ENCODE data around the gene LPIN1.

Gene LPIN1

GRCh38 chr2:11786191-11786590 is 39.8 kb downstream of the LPIN1 start:
- no peak for DNase-seq

GRCh38 chr2:11786592-11786991 is 40.2 kb downstream of the LPIN1 start:
- DNase-seq = no peak

- DNase-seq = no peak
Measured at GRCh38 chr2:11787991-11788390, 41.6 kb downstream of the LPIN1 start.

DNA sequence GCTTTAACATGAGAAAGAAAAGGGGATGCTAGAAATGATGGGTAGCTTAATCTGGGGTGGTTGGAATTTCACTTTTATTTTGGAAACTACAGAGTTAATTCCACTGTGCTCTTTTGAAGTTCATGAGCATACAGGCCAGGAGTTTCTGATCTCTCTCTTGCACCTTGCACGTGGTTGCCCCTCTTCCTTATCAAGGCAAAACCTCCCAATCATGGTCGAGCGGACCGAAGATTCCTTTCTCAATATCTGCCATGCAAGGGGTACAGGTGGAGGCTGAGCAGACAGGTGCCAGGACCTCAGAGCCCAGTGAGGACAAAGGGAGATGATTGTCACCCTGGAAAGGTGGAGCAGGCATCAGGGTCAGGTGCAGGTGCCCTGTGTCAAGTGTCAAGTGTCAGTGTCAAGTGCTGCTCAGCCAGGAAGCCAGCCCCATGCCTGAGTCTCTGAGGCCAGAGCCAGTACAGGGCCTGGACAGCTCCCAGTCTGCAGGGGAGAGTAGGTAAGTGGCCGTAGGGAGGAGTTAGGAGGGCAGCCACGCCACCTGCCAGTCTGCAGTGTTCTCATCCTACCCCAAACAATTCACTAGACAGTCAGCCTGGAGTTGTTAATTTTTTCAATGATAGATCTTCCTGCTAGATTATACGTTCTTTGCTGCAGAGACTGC is 42.2 kb downstream of the LPIN1 start:
- DNase-seq = no peak

DNA sequence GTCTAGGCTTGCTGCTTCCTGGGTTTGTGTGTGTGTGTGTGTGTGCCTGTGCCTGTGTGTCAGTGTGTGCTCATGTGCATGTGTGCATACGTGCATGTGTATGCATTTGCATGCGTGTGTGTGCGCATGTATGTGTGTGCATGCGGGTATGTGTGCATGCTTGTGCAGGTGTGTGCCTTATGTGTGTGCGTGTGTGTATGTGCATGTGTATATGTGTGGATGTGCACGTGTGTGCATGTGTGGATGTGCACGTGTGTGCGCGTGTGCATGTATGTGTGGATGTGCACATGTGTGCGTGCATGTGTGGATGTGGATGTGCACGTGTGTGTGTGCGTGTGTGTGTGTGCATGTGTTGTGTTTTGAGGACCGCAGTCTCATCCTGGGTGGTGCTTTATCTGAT is 42.8 kb downstream of the LPIN1 start:
- no peak for DNase-seq

- no peak for DNase-seq
Measured at GRCh38 chr2:11790228-11790627, 43.8 kb downstream of the LPIN1 start.

- DNase-seq = no peak
Measured at GRCh38 chr2:11795590-11795989, 49.2 kb downstream of the LPIN1 start.

DNA sequence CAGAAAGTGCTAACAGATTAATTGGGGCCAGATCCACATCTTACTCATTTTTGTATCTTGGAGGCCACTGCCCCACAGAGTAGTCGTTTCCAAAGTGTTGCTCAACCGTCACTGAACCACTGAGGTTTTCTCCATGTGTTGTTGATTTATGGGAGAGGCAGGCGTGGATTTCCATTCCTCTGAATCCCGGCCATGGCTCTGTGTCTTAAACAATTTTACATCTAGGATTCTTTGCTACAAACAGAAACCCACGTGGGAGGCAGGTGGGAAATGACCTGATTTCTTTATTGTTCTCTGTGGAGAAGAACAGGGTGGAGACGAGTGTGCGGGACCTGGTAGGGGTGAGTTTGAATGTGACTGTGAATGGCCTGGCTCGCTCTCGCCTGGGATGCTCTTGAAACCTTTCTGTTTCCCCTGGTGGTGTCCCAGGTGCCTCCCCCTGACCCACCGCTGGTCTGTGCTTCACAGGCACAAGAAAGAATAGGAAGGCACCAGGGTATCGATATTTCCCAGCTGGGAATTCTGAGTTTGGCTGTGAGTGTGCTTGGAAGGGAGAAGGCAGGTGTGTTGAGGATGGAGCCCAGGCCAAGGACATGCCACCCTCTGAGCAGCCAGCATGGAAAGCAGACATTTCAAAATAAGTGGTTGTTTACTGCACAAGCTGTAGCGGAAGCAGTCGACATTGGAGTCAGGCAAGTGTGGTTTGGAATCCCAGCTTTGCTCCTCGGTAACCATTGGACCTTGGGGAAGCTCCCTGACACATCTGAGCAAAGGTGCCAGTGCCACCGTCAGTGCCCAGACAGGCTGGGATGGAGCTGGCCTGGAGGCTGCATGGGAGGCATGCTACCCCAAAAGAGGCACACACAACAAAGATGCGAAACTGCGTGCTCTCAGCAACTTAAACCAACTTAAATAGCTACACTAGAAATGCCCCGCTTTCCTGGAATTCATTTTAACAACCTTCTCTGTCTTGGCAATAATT is 50.0 kb downstream of the LPIN1 start:
- DNase-seq = no peak

GRCh38 chr2:11797846-11798245 is 51.4 kb downstream of the LPIN1 start:
- DNase-seq = no peak

DNA sequence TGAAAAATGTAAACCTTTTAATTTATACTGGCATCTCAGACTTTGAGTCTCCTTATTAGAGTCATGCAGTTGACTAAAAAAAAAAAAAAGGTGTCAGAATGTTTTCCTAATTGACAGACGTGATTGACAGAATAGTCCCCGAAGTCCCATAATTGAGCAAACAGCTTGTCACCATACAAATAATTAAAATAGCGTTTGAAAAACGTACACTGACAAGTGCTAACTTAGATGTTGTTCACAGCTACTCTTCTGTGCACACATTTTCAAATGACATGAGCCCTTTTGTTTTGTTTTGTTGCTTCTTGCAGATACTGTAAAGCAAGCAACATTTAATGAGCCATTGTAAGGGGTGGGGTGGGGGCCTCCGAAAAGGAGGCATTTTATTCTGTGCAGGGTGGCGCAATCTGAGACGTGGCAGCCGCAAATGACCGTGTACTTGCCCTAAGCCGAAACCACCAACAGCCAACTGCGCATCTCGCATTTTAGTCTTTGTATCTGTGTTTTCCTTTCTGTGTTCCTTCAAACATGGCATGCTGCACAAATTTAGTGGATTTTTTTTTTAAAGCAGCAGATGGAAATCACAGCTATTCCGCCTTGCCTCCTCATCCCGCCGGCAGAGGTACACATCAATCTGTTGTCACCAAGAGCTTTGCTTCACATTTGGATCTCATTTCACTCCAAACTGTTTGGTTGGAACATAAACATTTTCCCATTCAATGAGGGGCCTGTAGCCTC is 52.4 kb downstream of the LPIN1 start:
- no peak for DNase-seq

DNA sequence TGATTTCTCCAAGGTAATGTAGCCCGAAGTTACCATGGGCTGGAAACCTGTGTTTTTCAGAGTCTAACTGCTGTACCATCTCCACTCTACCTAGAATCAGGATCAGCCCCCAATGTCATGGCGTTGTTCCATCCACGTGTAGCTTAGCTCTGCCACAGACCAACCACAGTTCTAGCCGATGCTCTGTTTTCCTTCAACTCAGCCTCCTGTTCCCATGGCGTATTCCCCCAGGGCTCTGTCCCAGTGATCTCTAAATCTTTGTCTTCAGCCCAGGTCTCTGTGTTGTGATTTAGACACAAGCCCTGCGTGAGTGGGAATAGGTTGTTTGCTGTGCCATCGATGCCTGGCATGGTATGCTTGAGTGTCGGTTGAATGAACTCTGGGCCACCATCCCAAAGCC is 53.4 kb downstream of the LPIN1 start:
- no peak for DNase-seq

- DNase-seq = no peak
Measured at GRCh38 chr2:11802782-11803191, 56.4 kb downstream of the LPIN1 start.

DNA sequence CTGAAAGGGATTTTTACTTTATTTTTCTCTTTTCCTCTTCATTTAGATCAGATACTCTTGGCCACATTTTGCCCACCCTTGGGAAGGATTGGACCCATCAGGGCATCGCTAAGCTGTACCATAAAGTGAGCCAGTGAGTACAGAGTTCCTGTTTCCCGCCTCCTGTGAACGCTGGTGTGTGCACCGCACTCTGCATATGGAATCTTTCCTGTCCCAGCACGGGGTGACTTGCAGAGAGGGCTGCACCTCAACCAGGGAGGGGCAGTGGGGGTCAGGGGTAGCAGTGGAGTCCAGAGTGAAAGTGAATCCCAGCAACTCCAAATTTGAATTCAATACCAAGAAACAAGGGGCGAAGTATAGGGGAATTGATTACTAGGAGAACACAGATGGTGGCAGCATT is 58.6 kb downstream of the LPIN1 start:
- DNase-seq = no peak

DNA sequence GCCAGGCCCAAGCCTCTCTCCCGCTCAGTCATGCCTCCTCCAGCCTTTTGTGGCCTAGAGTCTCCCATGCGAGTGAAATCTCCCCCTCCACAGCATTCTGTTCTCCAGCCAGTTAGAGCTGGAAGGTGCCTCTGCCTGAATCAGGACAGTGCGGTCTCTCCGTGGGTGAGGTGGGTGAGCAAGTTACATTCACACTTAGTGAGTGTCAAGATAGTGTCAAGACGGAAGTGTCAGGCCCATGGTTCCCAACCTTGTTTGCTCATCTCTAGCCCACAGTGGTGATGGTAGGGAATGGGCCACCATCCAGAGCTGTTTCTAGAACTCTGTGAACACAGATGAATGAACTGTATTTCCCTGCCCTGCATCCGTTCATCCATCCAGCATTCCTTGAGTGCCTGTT is 59.5 kb downstream of the LPIN1 start:
- no peak for DNase-seq

DNA sequence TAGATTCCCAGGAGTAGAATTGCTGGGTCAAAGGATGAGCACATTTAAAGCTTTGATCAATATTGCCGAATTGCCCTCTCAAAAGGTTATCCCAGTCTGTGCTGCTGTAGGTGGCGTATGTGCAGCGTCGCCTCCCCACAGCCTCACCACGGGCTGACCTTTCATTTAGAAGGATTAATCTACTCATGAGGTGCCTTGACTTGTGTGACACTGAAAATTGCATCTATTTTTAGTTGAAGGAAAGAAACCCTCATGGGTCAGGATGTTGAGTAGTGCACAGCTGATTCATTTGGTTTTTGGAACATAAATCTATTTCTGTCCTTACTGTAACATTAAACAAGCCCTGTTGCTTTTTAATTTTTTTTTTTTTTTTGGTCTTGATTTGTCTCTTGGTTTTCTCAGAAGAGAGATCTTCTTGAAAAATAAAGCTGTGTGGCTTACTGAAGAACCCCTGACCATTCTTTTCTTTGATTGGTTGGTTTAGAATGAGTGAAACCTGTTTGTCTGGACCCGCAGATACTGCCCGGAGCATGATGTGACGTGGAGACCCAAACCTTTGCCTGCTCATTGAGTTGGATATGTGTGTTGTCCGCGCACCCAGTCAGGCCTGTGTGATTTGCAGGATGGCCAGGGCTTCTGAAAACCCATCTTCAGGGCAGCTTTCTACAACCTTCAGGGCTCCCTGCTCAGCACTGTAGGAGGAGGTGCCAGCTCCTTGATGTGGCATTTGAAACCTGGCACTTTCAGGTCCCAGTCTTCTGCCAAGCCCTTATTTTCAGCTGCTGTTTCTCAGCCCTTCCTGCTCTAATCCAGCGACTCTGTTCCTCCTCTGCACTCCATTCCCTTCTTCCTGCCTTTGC is 61.0 kb downstream of the LPIN1 start:
- no peak for DNase-seq

DNA sequence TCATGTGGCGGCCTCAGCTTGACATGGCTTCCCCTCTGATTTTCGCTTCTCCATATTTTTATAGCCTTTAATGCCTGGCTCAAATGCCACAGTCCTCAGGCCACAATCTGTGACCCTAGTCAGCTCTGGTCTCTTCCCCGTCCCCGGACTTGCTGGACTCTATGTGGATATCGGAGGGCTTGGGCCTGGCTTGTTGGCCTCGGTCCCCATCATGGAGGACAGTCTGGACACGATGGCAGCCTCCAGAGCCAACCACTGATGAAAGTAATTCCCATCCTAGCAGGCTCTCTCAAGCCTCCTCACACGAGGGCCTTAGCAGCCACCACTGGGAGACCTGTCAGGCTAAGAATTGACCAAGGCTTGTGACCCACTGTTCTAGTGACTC is 61.6 kb downstream of the LPIN1 start:
- DNase-seq = no peak

- DNase-seq = no peak
Measured at GRCh38 chr2:11809586-11810236, 63.3 kb downstream of the LPIN1 start.

GRCh38 chr2:11810237-11810977 is 64.0 kb downstream of the LPIN1 start:
- no peak for DNase-seq

DNA sequence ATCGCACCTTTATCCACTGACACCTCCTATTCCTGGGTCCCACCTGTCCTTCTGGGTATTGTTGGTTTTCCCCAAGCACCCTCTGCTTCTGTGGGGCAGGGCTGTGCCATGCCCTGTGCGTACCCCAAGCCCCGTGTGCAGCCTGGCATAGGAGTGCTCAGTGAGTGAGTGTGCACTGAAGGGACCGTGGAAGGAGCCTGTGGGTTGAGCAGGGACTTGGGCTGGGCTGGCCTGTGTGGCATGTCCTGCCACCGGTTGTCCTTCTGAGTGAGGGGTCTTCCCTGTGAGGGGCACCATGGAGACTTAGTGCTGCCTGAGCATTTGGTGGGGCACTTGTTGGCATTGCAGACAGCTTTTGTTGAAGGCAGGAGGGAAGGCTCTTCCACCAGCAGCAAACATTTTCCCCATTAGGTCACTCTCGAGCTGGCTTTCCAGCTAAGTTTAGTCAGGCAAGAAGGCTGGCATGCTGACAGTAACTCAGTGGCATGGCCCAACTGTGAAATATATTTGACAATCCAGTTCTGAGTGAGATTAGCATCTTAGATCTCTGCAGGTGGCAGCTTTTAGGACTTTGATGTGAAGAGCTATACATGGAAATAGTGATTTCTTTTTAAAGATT is 64.7 kb downstream of the LPIN1 start:
- DNase-seq = no peak

- no peak for DNase-seq
Measured at GRCh38 chr2:11812466-11813248, 66.2 kb downstream of the LPIN1 start.

Data from stimulated activated CD4-positive, alpha-beta T cell treated with anti-CD3 and anti-CD28 coated beads, Interleukin-4, amount 100 ng/mL, for 4 hours (primary cell).